Natural killer cell (primary cell): ENCODE data around the gene TCF25. TPM values are rescaled to one million over a fixed set of nuclear protein-coding genes. Genes with fewer than 3 reads are reported as not detected.

ENCODE experiments used
- ATAC-seq, 3 donors: fragments of 150-1000 bp in 2 of 3; fragments of 200-7000 bp in 1 of 3; cut with Tn5 transposase; 1 replicate in 1 of 3; 2 replicates in 2 of 3; pipeline ENCODE4 v1.10.0; 2021; ENCODE audit warnings: mild to moderate bottlenecking in 2 of 3, moderate library complexity in 2 of 3
- DNase-seq, 2 donors: peaks; one replicate each; pipeline versions ENCODE4 v3.0.0 to v3.0.0-alpha.2; 2013 to 2021; ENCODE audit warnings: mixed read lengths in 1 of 2
- H3K27ac ChIP-seq: one replicate; pipeline ENCODE4 v1.5.1; 2013; ENCODE audit warnings: mild to moderate bottlenecking, low read length
- H3K27me3 ChIP-seq: one replicate; pipeline ENCODE4 v1.6.1; 2013; ENCODE audit warnings: low read length; ENCODE audit not compliant: control insufficient read depth, insufficient read depth
- H3K36me3 ChIP-seq: one replicate; pipeline ENCODE4 v1.6.1; 2013; ENCODE audit warnings: low read length; ENCODE audit not compliant: control insufficient read depth, insufficient read depth
- H3K4me1 ChIP-seq: one replicate; pipeline ENCODE4 v1.6.1; 2013; ENCODE audit warnings: low read length; ENCODE audit not compliant: control insufficient read depth, insufficient read depth
- H3K4me3 ChIP-seq: one replicate; pipeline ENCODE4 v1.5.1; 2013; ENCODE audit warnings: low read length
- H3K9me3 ChIP-seq: one replicate; pipeline ENCODE4 v1.6.1; 2013; ENCODE audit warnings: low read length; ENCODE audit not compliant: control insufficient read depth, insufficient read depth
- H3K27ac Mint-ChIP-seq, 2 donors: one replicate each; pipeline ENCODE4 v1.8.0; 2022; ENCODE audit warnings: mild to moderate bottlenecking in 2 of 2, mixed read lengths in 2 of 2, moderate library complexity in 1 of 2
- H3K27me3 Mint-ChIP-seq, 2 donors: one replicate each; pipeline ENCODE4 v1.8.0; 2022; ENCODE audit warnings: low read depth in 2 of 2, mixed read lengths in 2 of 2
- H3K36me3 Mint-ChIP-seq: one replicate; pipeline ENCODE4 v1.8.0; 2022; ENCODE audit warnings: mixed read lengths
- H3K4me1 Mint-ChIP-seq, 2 donors: one replicate each; pipeline ENCODE4 v1.8.0; 2022; ENCODE audit warnings: mixed read lengths in 2 of 2
- H3K4me3 Mint-ChIP-seq: one replicate; pipeline ENCODE4 v1.8.0; 2022; ENCODE audit warnings: mild to moderate bottlenecking, moderate library complexity, mixed read lengths
- H3K9me3 Mint-ChIP-seq, 2 donors: one replicate each; pipeline ENCODE4 v1.8.0; 2022; ENCODE audit warnings: mixed read lengths in 2 of 2
- CTCF ChIP-seq: fragments of 200-600 bp; IDR thresholded peaks from one replicate; pipeline ENCODE4 v1.8.0; 2022; ENCODE audit warnings: antibody characterized with exemption
- WGBS: methylation state at CpG from one replicate; pipeline ENCODE4 v1.1.7; 2013; ENCODE audit warnings: missing lambda C conversion rate; ENCODE audit not compliant: insufficient coverage; 5-methylcytosine and 5-hydroxymethylcytosine counted together
- intact Hi-C: fragments of 100-400 bp; cut with micrococcal nuclease; formaldehyde crosslinking; loops from one replicate; pipeline ENCODE4 v1.14.2; 2022
- total RNA-seq, 4 donors: library from RNA; stranded (reverse); fragments of 120-200 nt in 1 of 4; gene quantifications; one replicate each; pipeline versions ENCODE4 v1.2.3 to v1.2.4, GENCODE V29; 2013 to 2022

TCF25 gene
- total RNA-seq, 3 donors from 2014 or later (not counting 1 experiment from before 2014, with no cell fraction given): 509 to 682 (median 567) TPM

GRCh38 chr16:89881368-89881730 is 8.0 kb downstream of the TCF25 start:
- no peak overlapping the region for H3K27ac ChIP-seq
- intact Hi-C loops: no loop called here
- WGBS: 97% methylated on average over 6 of the region's 6 CpGs
- no peaks in the 10 kb centered on the region for H3K9me3 ChIP-seq
- ATAC-seq: no peak
- no peak overlapping the region for H3K4me3 Mint-ChIP-seq
- no peaks in the 10 kb centered on the region for H3K27me3 Mint-ChIP-seq
- no peak overlapping the region for H3K4me3 ChIP-seq
- H3K27me3 ChIP-seq: no peaks in the 10 kb centered on the region
- peaks cover 26 to 30% of the 10 kb centered on the region in 2 donors for H3K4me1 Mint-ChIP-seq
- no peak for DNase-seq
- H3K36me3 Mint-ChIP-seq: peaks cover 7% of the 10 kb centered on the region
- H3K4me1 ChIP-seq: no peaks in the 10 kb centered on the region
- TF ChIP-seq CTCF: no peak
- H3K27ac Mint-ChIP-seq: no peak overlapping the region
- no peaks in the 10 kb centered on the region for H3K9me3 Mint-ChIP-seq
- peaks cover 55% of the 10 kb centered on the region for H3K36me3 ChIP-seq

DNA sequence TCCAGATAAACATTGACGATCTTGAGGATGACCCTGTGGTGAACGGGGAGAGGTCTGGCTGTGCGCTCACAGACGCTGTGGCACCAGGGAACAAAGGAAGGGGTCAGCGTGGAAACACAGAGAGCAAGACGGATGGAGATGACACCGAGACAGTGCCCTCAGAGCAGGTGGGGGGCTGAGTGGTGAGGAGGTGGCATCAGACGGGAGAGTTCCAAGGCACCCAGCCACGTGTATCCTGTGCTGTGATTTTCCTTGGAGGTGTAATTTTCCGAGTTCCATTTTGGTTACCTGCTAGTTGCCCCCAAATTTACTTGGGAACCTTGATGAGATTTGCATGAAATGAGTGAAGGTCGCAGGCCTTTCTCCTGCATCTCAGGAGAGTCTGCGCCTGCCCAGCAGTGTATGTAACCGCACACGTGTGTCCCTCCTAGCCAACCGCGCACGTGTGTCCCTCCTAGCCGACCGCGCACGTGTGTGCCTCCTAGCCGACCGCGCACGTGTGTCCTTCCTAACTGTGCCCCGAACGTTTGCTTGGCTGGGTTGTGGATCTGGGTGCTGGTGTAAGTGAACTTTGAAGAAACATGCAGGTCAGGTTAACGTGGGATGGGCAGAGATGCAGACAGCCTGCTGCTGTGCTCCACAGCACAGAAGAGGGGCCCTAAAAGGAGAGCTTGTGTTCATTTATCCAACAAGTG is 10.1 kb downstream of the TCF25 start:
- H3K27me3 Mint-ChIP-seq: no peaks in the 10 kb centered on the region
- no peak for TF ChIP-seq CTCF
- ATAC-seq: no peak
- peaks cover 67% of the 10 kb centered on the region for H3K36me3 ChIP-seq
- intact Hi-C loops: no loop called here
- peak overlapping the region; percentile 70 to 79 for H3K27ac Mint-ChIP-seq
- no peaks in the 10 kb centered on the region for H3K9me3 ChIP-seq
- no peak overlapping the region for H3K27ac ChIP-seq
- no peaks in the 10 kb centered on the region for H3K4me1 ChIP-seq
- no peaks in the 10 kb centered on the region for H3K27me3 ChIP-seq
- H3K4me3 Mint-ChIP-seq: no peak overlapping the region
- 97% methylated on average over 28 of the region's 28 CpGs for WGBS
- peaks cover 7% of the 10 kb centered on the region for H3K36me3 Mint-ChIP-seq
- DNase-seq: no peak
- H3K4me3 ChIP-seq: no peak overlapping the region
- H3K4me1 Mint-ChIP-seq: peaks cover 20 to 25% of the 10 kb centered on the region in 2 donors
- H3K9me3 Mint-ChIP-seq: no peaks in the 10 kb centered on the region

DNA sequence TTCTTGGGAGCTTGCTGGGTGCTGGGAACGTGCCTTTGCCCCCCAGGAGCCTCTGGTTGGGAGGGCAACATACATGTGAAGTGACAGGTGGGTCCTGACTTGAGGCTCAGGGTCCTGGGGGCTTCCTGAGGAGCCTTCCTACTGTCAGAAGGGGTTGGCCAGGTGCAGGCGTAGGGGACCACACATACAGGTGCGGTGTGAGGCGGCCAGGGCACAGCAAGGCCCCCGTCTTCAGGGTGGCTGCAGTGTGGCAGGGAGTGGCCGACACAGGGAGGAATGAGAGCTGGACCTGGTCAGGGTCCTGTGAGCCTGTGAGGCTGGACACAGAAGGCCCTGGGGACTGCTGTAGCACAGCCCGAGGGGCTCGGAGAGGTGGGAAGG is 10.6 kb downstream of the TCF25 start:
- Histone ChIP-seq H3K27me3 (no peaks in the 10 kb centered on the region), H3K36me3 (peaks cover 65% of the 10 kb centered on the region), H3K4me1 (no peaks in the 10 kb centered on the region), H3K27ac (no peak overlapping the region), H3K9me3 (no peaks in the 10 kb centered on the region), H3K4me3 (no peak overlapping the region)
- ATAC-seq (no peak), DNase-seq (no peak)
- intact Hi-C loops: no loop called here
- Mint-ChIP-seq H3K4me1 (peaks cover 20 to 25% of the 10 kb centered on the region in 2 donors), H3K27me3 (no peaks in the 10 kb centered on the region), H3K27ac (peak overlapping the region; percentile 70 to 79), H3K4me3 (no peak overlapping the region), H3K36me3 (peaks cover 7% of the 10 kb centered on the region), H3K9me3 (no peaks in the 10 kb centered on the region)
- 97% methylated on average over 8 of the region's 8 CpGs for WGBS
- no peak for TF ChIP-seq CTCF

DNA sequence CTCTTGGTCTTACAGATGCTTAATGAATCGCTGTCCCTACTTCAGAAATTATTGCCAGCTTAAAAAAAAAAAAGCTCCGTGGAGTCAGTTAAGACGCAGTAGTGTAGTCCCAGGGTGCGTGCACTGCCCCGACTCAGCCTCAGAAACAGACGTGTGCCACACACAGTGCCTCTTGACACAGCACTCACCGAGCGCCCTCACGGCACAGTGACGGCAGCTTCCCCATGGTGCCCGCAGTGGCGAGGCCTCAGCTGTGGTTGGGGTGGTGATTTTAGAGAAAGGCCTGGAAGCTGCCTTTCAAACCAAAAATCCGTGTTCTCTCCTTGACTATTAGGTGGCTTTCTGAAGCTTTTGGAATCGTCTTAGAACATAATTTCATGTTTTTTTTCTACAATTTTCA is 13.9 kb downstream of the TCF25 start:
- Histone ChIP-seq H3K9me3 (no peaks in the 10 kb centered on the region), H3K4me3 (no peak overlapping the region), H3K36me3 (peaks cover 65% of the 10 kb centered on the region), H3K4me1 (peaks cover 7% of the 10 kb centered on the region), H3K27me3 (no peaks in the 10 kb centered on the region), H3K27ac (no peak overlapping the region)
- intact Hi-C loops: no loop called here
- H3K27ac Mint-ChIP-seq: peak overlapping the region in 1 of 2 donors; percentile 29
- no peak for TF ChIP-seq CTCF
- peaks cover 7% of the 10 kb centered on the region for H3K36me3 Mint-ChIP-seq
- 99% methylated on average over 14 of the region's 14 CpGs for WGBS
- H3K9me3 Mint-ChIP-seq: no peaks in the 10 kb centered on the region
- DNase-seq (no peak), ATAC-seq (no peak)
- peaks cover 28 to 32% of the 10 kb centered on the region in 2 donors for H3K4me1 Mint-ChIP-seq
- H3K4me3 Mint-ChIP-seq: no peak overlapping the region
- H3K27me3 Mint-ChIP-seq: no peaks in the 10 kb centered on the region
